GM19328 (cell line): ENCODE results near the gene CFAP46.
"Not testable (repeated sequence)": the region's sequence is repeated elsewhere in the genome, so short reads cannot be mapped to it uniquely, and the experiment has no call there.

ENCODE experiments used
- ATAC-seq: cut with Tn5 transposase; IDR thresholded peaks from one replicate; pipeline ENCODE4 v1.9.1; 2021; ENCODE audit warnings: mild to moderate bottlenecking, moderate library complexity; ENCODE audit not compliant: unreplicated experiment

CFAP46 gene

GRCh38 chr10:132929480-132929879 lies 12.9 kb downstream of the CFAP46 start:
- no peak for ATAC-seq

- no peak for ATAC-seq
These were observed 14.1 kb downstream of the CFAP46 start for GRCh38 chr10:132928261-132928660.

GRCh38 chr10:132927824-132928223 lies 14.5 kb downstream of the CFAP46 start:
- no peak for ATAC-seq

- no peak for ATAC-seq
These were observed 15.4 kb downstream of the CFAP46 start for GRCh38 chr10:132926777-132927650.

- no peak for ATAC-seq
These were observed 16.3 kb downstream of the CFAP46 start for GRCh38 chr10:132926070-132926469.

- no peak for ATAC-seq
These were observed 16.8 kb downstream of the CFAP46 start for GRCh38 chr10:132925614-132926013.

GRCh38 chr10:132925071-132925561 lies 17.3 kb downstream of the CFAP46 start:
- ATAC-seq = no peak

GRCh38 chr10:132924046-132924952 lies 18.1 kb downstream of the CFAP46 start:
- no peak for ATAC-seq

GRCh38 chr10:132923384-132923783 lies 19.0 kb downstream of the CFAP46 start:
- ATAC-seq = not testable (repeated sequence)

GRCh38 chr10:132922872-132923271 lies 19.5 kb downstream of the CFAP46 start:
- no peak for ATAC-seq

GRCh38 chr10:132921818-132922807 lies 20.3 kb downstream of the CFAP46 start:
- no peak for ATAC-seq

- ATAC-seq = no peak
These were observed 21.3 kb downstream of the CFAP46 start for GRCh38 chr10:132921086-132921485.

- ATAC-seq = no peak
These were observed 22.1 kb downstream of the CFAP46 start for GRCh38 chr10:132920101-132920925.

GRCh38 chr10:132919374-132920100 lies 22.8 kb downstream of the CFAP46 start:
- ATAC-seq = no peak

- no peak for ATAC-seq
These were observed 23.6 kb downstream of the CFAP46 start for GRCh38 chr10:132918617-132919373.

- no peak for ATAC-seq
These were observed 24.1 kb downstream of the CFAP46 start for GRCh38 chr10:132918264-132918616.

- no peak for ATAC-seq
These were observed 25.3 kb downstream of the CFAP46 start for GRCh38 chr10:132916956-132917666.
